Measurements from ENCODE around the gene GTF2H3. TPM values are rescaled to one million over a fixed set of nuclear protein-coding genes. Genes with fewer than 3 reads are reported as not detected.

GTF2H3 gene
- total RNA-seq, 1 experiment from 2014 or later = 44.9 TPM

- Histone ChIP-seq H3K9me3 (ENCODE audit: low read depth, low read length, poor library complexity, severe bottlenecking) (no peaks in the 10 kb centered on the region), H3K36me3 (ENCODE audit: insufficient read depth, low read length, poor library complexity, severe bottlenecking) (peaks cover 29% of the 10 kb centered on the region), H3K4me1 (ENCODE audit: insufficient read depth, low read length, poor library complexity, severe bottlenecking) (no peaks in the 10 kb centered on the region), H3K27me3 (replicated peaks; ENCODE audit: insufficient read depth, low read depth, low read length, poor library complexity) (no peaks in the 10 kb centered on the region), H3K27ac (ENCODE audit: low read depth, low read length, poor library complexity, severe bottlenecking) (no peak overlapping the region), H3K4me3 (ENCODE audit: low read depth, low read length, poor library complexity, severe bottlenecking) (no peak overlapping the region)
- TF ChIP-seq CTCF (conservative IDR thresholded peaks at IDR 0.05; ENCODE audit: low read depth, low read length) (no peak), EZH2 (IDR thresholded peaks at IDR 0.05; ENCODE audit: borderline replicate concordance, low read depth, low read length, poor library complexity, severe bottlenecking) (no peak)
- ChIA-PET POLR2A (ENCODE audit: low non-redundant PET) (interaction anchor here (0.6 kb wide), 1 partner anchor 778 kb away, joined by 10 read pairs; no protein-coding TSS in a partner anchor), CTCF (no interaction called here)
- BruUV-seq (replicated peaks) = no TSS peak
- DNase-seq (ENCODE audit: low spot score) = no peak
- intact Hi-C loops (cut with micrococcal nuclease; ENCODE audit: unreplicated experiment) = no loop called here
These were observed 22.8 kb downstream of the GTF2H3 start for GRCh38 chr12:123656392-123656791.

GRCh38 chr12:123657211-123657610, 23.6 kb downstream of the GTF2H3 start:
- Histone ChIP-seq H3K27ac (ENCODE audit: low read depth, low read length, poor library complexity, severe bottlenecking) (no peak overlapping the region), H3K4me1 (ENCODE audit: insufficient read depth, low read length, poor library complexity, severe bottlenecking) (no peaks in the 10 kb centered on the region), H3K9me3 (ENCODE audit: low read depth, low read length, poor library complexity, severe bottlenecking) (no peaks in the 10 kb centered on the region), H3K36me3 (ENCODE audit: insufficient read depth, low read length, poor library complexity, severe bottlenecking) (peaks cover 23% of the 10 kb centered on the region), H3K4me3 (ENCODE audit: low read depth, low read length, poor library complexity, severe bottlenecking) (no peak overlapping the region), H3K27me3 (replicated peaks; ENCODE audit: insufficient read depth, low read depth, low read length, poor library complexity) (no peaks in the 10 kb centered on the region)
- CTCF ChIA-PET = no interaction called here
- TF ChIP-seq CTCF (conservative IDR thresholded peaks at IDR 0.05; ENCODE audit: low read depth, low read length) (no peak), EZH2 (IDR thresholded peaks at IDR 0.05; ENCODE audit: borderline replicate concordance, low read depth, low read length, poor library complexity, severe bottlenecking) (no peak)
- POLR2A ChIA-PET (ENCODE audit: low non-redundant PET) = interaction anchor here (0.5 kb wide), 1 partner anchor 197 kb away, joined by 5 read pairs; no protein-coding TSS in a partner anchor
- intact Hi-C loops (cut with micrococcal nuclease; ENCODE audit: unreplicated experiment) = no loop called here
- no peak for DNase-seq (ENCODE audit: low spot score)
- no TSS peak for BruUV-seq (replicated peaks)

- intact Hi-C loops (cut with micrococcal nuclease; ENCODE audit: unreplicated experiment) = no loop called here
- no peaks in the 10 kb centered on the region for H3K27me3 ChIP-seq (replicated peaks; ENCODE audit: insufficient read depth, low read depth, low read length, poor library complexity)
- CTCF ChIA-PET = no interaction called here
- no peak overlapping the region for H3K4me3 ChIP-seq (ENCODE audit: low read depth, low read length, poor library complexity, severe bottlenecking)
- TF ChIP-seq CTCF (conservative IDR thresholded peaks at IDR 0.05; ENCODE audit: low read depth, low read length) (no peak), EZH2 (IDR thresholded peaks at IDR 0.05; ENCODE audit: borderline replicate concordance, low read depth, low read length, poor library complexity, severe bottlenecking) (no peak)
- no peaks in the 10 kb centered on the region for H3K4me1 ChIP-seq (ENCODE audit: insufficient read depth, low read length, poor library complexity, severe bottlenecking)
- DNase-seq (ENCODE audit: low spot score) = peak; percentile 27
- no peaks in the 10 kb centered on the region for H3K9me3 ChIP-seq (ENCODE audit: low read depth, low read length, poor library complexity, severe bottlenecking)
- no TSS peak for BruUV-seq (replicated peaks)
- H3K27ac ChIP-seq (ENCODE audit: low read depth, low read length, poor library complexity, severe bottlenecking) = no peak overlapping the region
- H3K36me3 ChIP-seq (ENCODE audit: insufficient read depth, low read length, poor library complexity, severe bottlenecking) = peaks cover 20% of the 10 kb centered on the region
- POLR2A ChIA-PET (ENCODE audit: low non-redundant PET) = no interaction called here
These were observed 26.5 kb downstream of the GTF2H3 start for GRCh38 chr12:123659996-123660727.

All from A673 (cell line).